Keratinocyte (primary cell): ENCODE results near the gene NDUFS8.

ENCODE experiments used
- EZH2 ChIP-seq: IDR thresholded peaks from one replicate; pipeline ENCODE4 v1.6.1; 2012; ENCODE audit warnings: inconsistent platforms, mild to moderate bottlenecking, low read length, moderate library complexity
- TF ChIP-seq, protein P1 (sequence below), 3 experiments: IDR thresholded peaks in 1 of 3; conservative IDR thresholded peaks in 1 of 3; optimal IDR thresholded peaks in 1 of 3; 2 replicates in 2 of 3; 3 replicates in 1 of 3; pipeline versions ENCODE3 to v1.5.1; 2011; ENCODE audit warnings: low read length in 3 of 3, mild to moderate bottlenecking in 3 of 3, moderate library complexity in 2 of 3, control low read depth in 1 of 3, inconsistent platforms in 1 of 3; ENCODE audit not compliant: insufficient read depth in 2 of 3; ENCODE audit errors: extremely low read depth in 1 of 3

GRCh38 chr11:68030318-68031143 is at the start of gene NDUFS8:
- TF ChIP-seq, protein P1, sequence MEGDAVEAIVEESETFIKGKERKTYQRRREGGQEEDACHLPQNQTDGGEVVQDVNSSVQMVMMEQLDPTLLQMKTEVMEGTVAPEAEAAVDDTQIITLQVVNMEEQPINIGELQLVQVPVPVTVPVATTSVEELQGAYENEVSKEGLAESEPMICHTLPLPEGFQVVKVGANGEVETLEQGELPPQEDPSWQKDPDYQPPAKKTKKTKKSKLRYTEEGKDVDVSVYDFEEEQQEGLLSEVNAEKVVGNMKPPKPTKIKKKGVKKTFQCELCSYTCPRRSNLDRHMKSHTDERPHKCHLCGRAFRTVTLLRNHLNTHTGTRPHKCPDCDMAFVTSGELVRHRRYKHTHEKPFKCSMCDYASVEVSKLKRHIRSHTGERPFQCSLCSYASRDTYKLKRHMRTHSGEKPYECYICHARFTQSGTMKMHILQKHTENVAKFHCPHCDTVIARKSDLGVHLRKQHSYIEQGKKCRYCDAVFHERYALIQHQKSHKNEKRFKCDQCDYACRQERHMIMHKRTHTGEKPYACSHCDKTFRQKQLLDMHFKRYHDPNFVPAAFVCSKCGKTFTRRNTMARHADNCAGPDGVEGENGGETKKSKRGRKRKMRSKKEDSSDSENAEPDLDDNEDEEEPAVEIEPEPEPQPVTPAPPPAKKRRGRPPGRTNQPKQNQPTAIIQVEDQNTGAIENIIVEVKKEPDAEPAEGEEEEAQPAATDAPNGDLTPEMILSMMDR (optimal IDR thresholded peaks at IDR 0.05 in 1 of 3, IDR thresholded peaks at IDR 0.05 in 1 of 3, conservative IDR thresholded peaks at IDR 0.05 in 1 of 3; ENCODE audit: extremely low read depth in 1 of 3, insufficient read depth in 2 of 3, low read length in 3 of 3) = no peak
- no peak for TF ChIP-seq EZH2
